ENCODE results near the gene TMOD2.

Gene TMOD2

DNA sequence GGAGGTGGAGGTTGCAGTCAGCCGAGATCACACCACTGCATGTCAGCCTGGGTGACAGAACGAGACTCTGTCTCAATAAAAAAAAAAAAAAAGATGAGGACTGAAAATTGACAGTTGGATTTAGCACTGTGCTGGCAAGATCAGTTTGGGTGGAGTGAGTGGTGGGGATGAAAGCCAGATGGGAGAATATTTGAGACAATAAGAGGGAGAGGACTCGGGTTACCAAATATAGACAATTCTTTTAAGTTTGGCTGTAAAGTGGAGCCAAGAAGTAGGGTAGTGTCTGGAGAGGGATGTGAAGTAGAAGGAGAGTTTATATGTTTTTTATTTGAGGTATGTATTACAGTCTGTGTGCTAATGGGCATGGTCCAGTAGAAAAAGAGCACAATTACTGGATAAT, 98.5 kb downstream of the TMOD2 start:
- no peak for DNase-seq (ENCODE audit: low read depth in 2 of 3, low spot score in 1 of 3)

DNA sequence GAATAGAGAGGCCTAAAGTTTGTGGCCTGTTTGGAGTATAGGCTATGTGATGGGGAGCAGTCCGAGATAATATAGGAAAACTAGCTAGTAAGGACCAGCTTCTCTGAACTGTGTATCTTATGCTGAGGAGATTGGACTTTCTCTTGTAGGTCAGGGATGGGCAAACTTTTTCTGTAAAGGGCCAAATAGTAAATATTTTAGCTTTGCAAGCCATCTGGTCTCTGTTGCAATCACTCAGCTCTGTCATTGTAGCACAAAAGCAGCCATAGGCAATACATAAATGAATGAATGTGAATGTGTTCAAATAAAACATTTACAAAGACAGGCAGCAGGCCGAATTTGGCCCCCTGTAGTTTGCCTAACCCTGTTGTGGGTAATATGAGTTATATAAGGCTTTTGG, 102.6 kb downstream of the TMOD2 start:
- DNase-seq (ENCODE audit: low read depth in 2 of 3, low spot score in 1 of 3), result no peak

DNA sequence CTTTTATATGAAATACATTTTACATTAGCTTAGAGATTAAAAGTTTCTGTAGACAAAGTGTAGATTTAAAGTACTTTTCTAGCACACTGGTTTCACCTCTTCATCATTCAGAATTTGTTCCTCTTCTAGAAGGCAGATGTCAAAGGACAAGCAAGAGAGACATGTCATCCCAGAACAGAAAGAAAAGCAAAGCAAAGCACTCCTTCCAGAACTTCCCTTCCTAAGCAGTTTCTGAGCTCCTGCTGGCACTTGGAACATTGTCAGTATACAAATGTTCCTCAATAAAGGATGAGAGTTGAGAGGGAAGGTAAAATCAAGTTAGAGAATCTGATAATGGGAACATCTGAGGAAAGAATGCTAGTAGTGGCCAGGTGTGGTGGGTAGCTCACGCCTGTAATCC, 104.2 kb downstream of the TMOD2 start:
- DNase-seq (ENCODE audit: low read depth in 2 of 3, low spot score in 1 of 3), result no peak

DNA sequence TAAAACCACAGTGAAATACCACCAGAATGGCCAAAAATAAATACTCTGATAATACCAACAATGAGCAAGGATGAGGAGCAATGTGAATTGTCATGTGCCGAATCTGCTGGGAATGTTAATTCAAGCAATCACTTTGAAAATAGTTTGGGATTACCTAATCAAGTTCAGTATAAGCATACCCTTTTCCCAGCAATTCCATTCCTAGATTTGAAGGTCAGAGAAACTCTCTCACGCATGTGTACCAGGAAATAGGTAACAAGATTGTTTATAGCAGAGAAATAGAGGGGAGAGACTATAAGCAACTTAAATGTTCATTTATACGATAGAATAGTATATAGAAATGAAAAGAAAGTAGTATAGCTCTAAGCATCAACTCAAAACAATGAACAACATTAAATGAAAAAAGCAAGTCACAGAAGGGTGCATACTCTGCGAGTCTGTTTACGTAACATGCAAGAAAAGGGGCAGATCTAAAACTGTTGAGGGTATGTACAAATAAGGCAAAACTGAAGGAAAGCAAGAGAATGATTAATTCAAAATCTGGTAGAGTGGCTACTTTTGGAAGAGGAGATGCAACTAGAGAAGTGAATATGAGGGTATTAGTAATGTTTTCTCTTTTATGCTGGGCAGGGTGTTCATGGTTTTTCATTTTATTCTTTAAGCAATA, 105.5 kb downstream of the TMOD2 start:
- no peak for DNase-seq (ENCODE audit: low read depth in 2 of 3, low spot score in 1 of 3)

DNA sequence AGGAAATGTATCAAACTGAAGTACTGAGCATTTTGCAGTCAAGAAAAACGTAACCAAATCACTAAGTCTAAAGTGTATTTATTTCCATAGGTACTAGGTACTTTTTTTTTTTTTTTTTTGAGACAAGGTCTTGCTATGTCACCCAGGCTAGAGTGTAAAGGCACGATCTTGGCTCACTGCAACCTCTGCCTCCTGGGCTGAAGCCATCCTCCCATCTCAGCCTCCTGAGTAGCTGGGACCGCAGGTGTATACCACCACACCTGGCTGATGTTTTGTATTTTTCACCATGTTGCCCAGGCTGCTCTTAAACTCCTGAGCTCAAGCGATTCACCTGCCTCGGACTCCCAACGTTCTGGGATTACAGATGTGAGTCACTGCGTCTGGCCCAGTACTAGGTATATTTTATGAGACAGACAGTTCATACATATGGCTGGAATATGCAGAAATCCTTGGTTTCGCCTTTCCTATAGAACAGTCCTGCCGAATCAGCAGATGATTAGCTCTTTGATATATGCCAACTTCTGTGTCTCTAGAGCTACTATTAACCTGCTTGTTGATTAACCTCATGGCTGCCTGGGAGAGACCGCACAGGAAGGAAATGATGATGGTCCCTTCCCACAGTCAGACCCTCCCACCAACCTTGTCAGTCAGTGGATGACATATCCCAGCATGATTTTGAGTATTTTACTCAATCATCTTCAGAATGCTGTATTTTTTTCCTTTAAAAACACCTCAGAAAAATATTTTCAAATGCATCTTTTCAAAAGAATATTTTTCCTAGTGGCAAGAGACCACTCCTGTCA, 110.4 kb downstream of the TMOD2 start:
- DNase-seq (ENCODE audit: low read depth in 2 of 3, low spot score in 1 of 3), result peak; percentile 34 to 48 (median 37)

DNA sequence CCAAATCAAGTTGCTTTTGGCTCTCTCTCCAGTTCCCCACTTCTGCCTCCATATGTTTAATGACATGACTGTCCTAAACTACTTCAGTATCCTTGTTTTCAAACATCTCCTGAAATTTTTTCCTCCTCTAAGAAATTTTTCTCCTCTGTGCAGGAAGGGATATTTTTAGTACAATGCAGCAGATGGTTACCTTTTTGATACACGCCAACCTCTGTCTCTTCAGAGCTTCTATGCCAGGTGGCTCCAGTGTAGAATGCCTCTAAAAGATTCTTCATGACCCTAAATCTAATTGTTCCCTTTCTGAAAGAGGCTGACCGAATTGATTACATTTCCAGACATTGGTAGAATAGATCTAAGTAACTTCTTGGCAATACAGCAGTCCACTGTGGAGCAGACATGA, 111.7 kb downstream of the TMOD2 start:
- DNase-seq (ENCODE audit: low read depth in 2 of 3, low spot score in 1 of 3), result no peak

DNA sequence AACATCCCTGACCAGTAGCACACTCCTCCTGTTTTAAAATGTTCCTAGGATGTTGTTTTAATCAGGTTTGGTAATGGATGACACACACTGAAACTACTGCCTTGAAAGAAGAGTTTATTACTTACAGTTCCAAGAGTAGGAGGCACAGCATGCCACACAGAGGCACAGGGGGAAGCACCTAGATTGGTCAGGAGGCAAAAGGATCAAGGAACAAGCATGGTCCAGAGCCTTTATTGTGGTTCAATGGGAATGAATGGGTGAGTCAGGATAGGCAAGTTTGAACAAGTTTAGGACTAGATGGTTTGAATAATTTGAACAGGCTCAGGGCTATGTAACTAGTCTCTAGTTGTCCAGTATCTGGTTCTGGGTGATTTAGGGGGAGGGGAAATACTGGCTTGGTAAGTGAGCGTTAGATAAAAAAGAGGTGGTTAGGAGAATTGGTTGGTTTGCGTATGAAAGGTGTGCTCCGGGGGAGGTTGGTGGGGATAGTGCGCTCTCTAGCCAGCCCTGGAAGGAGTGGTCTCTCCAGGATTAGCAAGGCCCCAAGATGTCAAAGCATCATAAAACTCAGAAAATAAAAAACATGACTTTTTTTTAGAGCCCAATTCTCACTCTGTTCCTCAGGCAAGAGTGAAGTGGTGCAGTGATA, 113.1 kb downstream of the TMOD2 start:
- DNase-seq (ENCODE audit: low read depth in 2 of 3, low spot score in 1 of 3), result peak; percentile 22 to 37 (median 24)

DNA sequence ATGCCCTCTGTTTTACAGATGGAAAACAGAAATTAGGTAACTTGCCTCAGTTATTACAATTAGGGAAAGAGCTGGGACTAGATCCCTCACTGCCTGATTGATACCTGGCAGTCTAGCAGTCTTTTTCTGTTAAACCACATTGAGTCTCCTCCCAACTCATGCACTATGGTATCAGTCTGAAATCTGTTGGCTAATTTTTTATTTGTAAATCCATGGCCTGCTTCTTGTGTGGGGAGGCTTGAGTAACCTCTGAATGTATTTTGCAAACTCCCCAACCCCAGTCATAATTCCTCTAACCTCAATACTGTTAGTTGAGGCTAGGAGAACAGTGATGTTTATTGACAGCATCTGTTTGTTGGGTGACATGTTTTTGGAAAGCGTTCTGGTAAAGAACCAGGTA, 113.9 kb downstream of the TMOD2 start:
- no peak for DNase-seq (ENCODE audit: low read depth in 2 of 3, low spot score in 1 of 3)

All from stimulated activated CD4-positive, alpha-beta T cell treated with anti-CD3 and anti-CD28 coated beads, Interleukin-12 subunit alpha, Interleukin-12 subunit beta, amount 100 ng/mL, for 48 hours (primary cell).